Kidney capillary endothelial cell (primary cell): ENCODE measurements around the gene SC5D.

ENCODE experiments used
- DNase-seq: peaks from one replicate; pipeline ENCODE4 v3.0.0-alpha.2; 2018; ENCODE audit warnings: low spot score

The SC5D gene

GRCh38 chr11:121356357-121356756 lies 63.8 kb downstream of the SC5D start:
- no peak for DNase-seq
